ENCODE results near the gene KIF6. TPM values are rescaled to one million over a fixed set of nuclear protein-coding genes. Genes with fewer than 3 reads are reported as not detected.
"Not testable (repeated sequence)": the region's sequence is repeated elsewhere in the genome, so short reads cannot be mapped to it uniquely, and the experiment has no call there.

Gene KIF6
- total RNA-seq, 2 experiments from 2014 or later: not detected

- no peak overlapping the region for H3K27ac Mint-ChIP-seq
- no peaks in the 10 kb centered on the region for H3K36me3 Mint-ChIP-seq (ENCODE audit: low read depth)
- no peak overlapping the region for H3K4me3 Mint-ChIP-seq
- POLR2A ChIA-PET: no interaction called here
- CTCF ChIA-PET: no interaction called here
- H3K4me1 Mint-ChIP-seq: no peaks in the 10 kb centered on the region
- no peak for DNase-seq
- peaks cover 2% of the 10 kb centered on the region for H3K27me3 Mint-ChIP-seq
- peaks cover under 1% of the 10 kb centered on the region for H3K9me3 Mint-ChIP-seq
Measured at GRCh38 chr6:39496456-39496855, 228.8 kb downstream of the KIF6 start.

GRCh38 chr6:39495640-39496039, 229.6 kb downstream of the KIF6 start:
- no peak overlapping the region for H3K4me3 Mint-ChIP-seq
- no peak overlapping the region for H3K27ac Mint-ChIP-seq
- no peak for DNase-seq
- H3K9me3 Mint-ChIP-seq: no peaks in the 10 kb centered on the region
- ChIA-PET POLR2A (no interaction called here), CTCF (no interaction called here)
- no peaks in the 10 kb centered on the region for H3K4me1 Mint-ChIP-seq
- peaks cover 2% of the 10 kb centered on the region for H3K27me3 Mint-ChIP-seq
- H3K36me3 Mint-ChIP-seq (ENCODE audit: low read depth): no peaks in the 10 kb centered on the region

- no peak overlapping the region for H3K4me3 Mint-ChIP-seq
- POLR2A ChIA-PET: no interaction called here
- no peak overlapping the region for H3K27ac Mint-ChIP-seq
- no peaks in the 10 kb centered on the region for H3K9me3 Mint-ChIP-seq
- DNase-seq: no peak
- no peaks in the 10 kb centered on the region for H3K4me1 Mint-ChIP-seq
- CTCF ChIA-PET: no interaction called here
- no peaks in the 10 kb centered on the region for H3K36me3 Mint-ChIP-seq (ENCODE audit: low read depth)
- H3K27me3 Mint-ChIP-seq: peaks cover 2% of the 10 kb centered on the region
Measured at GRCh38 chr6:39494998-39495397, 230.2 kb downstream of the KIF6 start.

GRCh38 chr6:39493777-39494176, 231.4 kb downstream of the KIF6 start:
- no peaks in the 10 kb centered on the region for H3K36me3 Mint-ChIP-seq (ENCODE audit: low read depth)
- no peaks in the 10 kb centered on the region for H3K4me1 Mint-ChIP-seq
- no peak overlapping the region for H3K4me3 Mint-ChIP-seq
- H3K27ac Mint-ChIP-seq: no peak overlapping the region
- DNase-seq: no peak
- H3K9me3 Mint-ChIP-seq: no peaks in the 10 kb centered on the region
- CTCF ChIA-PET: no interaction called here
- H3K27me3 Mint-ChIP-seq: peaks cover 2% of the 10 kb centered on the region
- POLR2A ChIA-PET: no interaction called here

GRCh38 chr6:39493174-39493573, 232.0 kb downstream of the KIF6 start:
- ChIA-PET POLR2A (no interaction called here), CTCF (no interaction called here)
- no peak for DNase-seq
- Mint-ChIP-seq H3K4me3 (no peak overlapping the region), H3K36me3 (ENCODE audit: low read depth) (no peaks in the 10 kb centered on the region), H3K4me1 (no peaks in the 10 kb centered on the region), H3K27ac (no peak overlapping the region), H3K9me3 (no peaks in the 10 kb centered on the region), H3K27me3 (peaks cover 2% of the 10 kb centered on the region)

- Mint-ChIP-seq H3K9me3 (no peaks in the 10 kb centered on the region), H3K27ac (no peak overlapping the region), H3K36me3 (ENCODE audit: low read depth) (no peaks in the 10 kb centered on the region), H3K4me1 (no peaks in the 10 kb centered on the region), H3K27me3 (peaks cover 2% of the 10 kb centered on the region), H3K4me3 (no peak overlapping the region)
- POLR2A ChIA-PET: no interaction called here
- CTCF ChIA-PET: no interaction called here
- DNase-seq: no peak
Measured at GRCh38 chr6:39490108-39490507, 235.1 kb downstream of the KIF6 start.

- POLR2A ChIA-PET: no interaction called here
- CTCF ChIA-PET: no interaction called here
Measured at GRCh38 chr6:39488255-39488879, 236.8 kb downstream of the KIF6 start.

GRCh38 chr6:39484276-39484675, 240.9 kb downstream of the KIF6 start:
- Mint-ChIP-seq H3K4me3 (no peak overlapping the region), H3K9me3 (no peaks in the 10 kb centered on the region), H3K27me3 (peaks cover 8% of the 10 kb centered on the region), H3K27ac (no peak overlapping the region), H3K4me1 (no peaks in the 10 kb centered on the region), H3K36me3 (ENCODE audit: low read depth) (no peaks in the 10 kb centered on the region)
- ChIA-PET POLR2A (no interaction called here), CTCF (no interaction called here)
- DNase-seq: no peak

More at GRCh38 chr6:39488255-39488879, 236.8 kb downstream of the KIF6 start:
- no peak overlapping the region for H3K27ac Mint-ChIP-seq
- peaks cover 2% of the 10 kb centered on the region for H3K27me3 Mint-ChIP-seq
- no peaks in the 10 kb centered on the region for H3K36me3 Mint-ChIP-seq (ENCODE audit: low read depth)
- no peaks in the 10 kb centered on the region for H3K9me3 Mint-ChIP-seq
- H3K4me3 Mint-ChIP-seq: no peak overlapping the region
- no peak for DNase-seq
- H3K4me1 Mint-ChIP-seq: no peaks in the 10 kb centered on the region

GRCh38 chr6:39479819-39480218, 245.4 kb downstream of the KIF6 start:
- H3K4me1 Mint-ChIP-seq; DNase-seq; H3K36me3 Mint-ChIP-seq (ENCODE audit: low read depth); H3K27ac Mint-ChIP-seq; H3K4me3 Mint-ChIP-seq; H3K27me3 Mint-ChIP-seq; H3K9me3 Mint-ChIP-seq; CTCF ChIA-PET; POLR2A ChIA-PET: not testable (repeated sequence)

- peaks cover 12% of the 10 kb centered on the region for H3K4me1 Mint-ChIP-seq
- H3K9me3 Mint-ChIP-seq: no peaks in the 10 kb centered on the region
- H3K36me3 Mint-ChIP-seq (ENCODE audit: low read depth): no peaks in the 10 kb centered on the region
- no peak for DNase-seq
- ChIA-PET POLR2A (no interaction called here), CTCF (no interaction called here)
- peaks cover 5% of the 10 kb centered on the region for H3K27me3 Mint-ChIP-seq
- H3K4me3 Mint-ChIP-seq: no peak overlapping the region
- no peak overlapping the region for H3K27ac Mint-ChIP-seq
Measured at GRCh38 chr6:39476670-39477069, 248.5 kb downstream of the KIF6 start.

- H3K36me3 Mint-ChIP-seq (ENCODE audit: low read depth): no peaks in the 10 kb centered on the region
- no peak overlapping the region for H3K27ac Mint-ChIP-seq
- peaks cover 4% of the 10 kb centered on the region for H3K27me3 Mint-ChIP-seq
- ChIA-PET POLR2A (no interaction called here), CTCF (no interaction called here)
- H3K4me1 Mint-ChIP-seq: peaks cover 12% of the 10 kb centered on the region
- no peaks in the 10 kb centered on the region for H3K9me3 Mint-ChIP-seq
- no peak overlapping the region for H3K4me3 Mint-ChIP-seq
- no peak for DNase-seq
Measured at GRCh38 chr6:39476151-39476550, 249.1 kb downstream of the KIF6 start.

- H3K27ac Mint-ChIP-seq: no peak overlapping the region
- no peaks in the 10 kb centered on the region for H3K9me3 Mint-ChIP-seq
- CTCF ChIA-PET: no interaction called here
- peaks cover 12% of the 10 kb centered on the region for H3K4me1 Mint-ChIP-seq
- H3K36me3 Mint-ChIP-seq (ENCODE audit: low read depth): no peaks in the 10 kb centered on the region
- H3K27me3 Mint-ChIP-seq: peaks cover 3% of the 10 kb centered on the region
- no peak for DNase-seq
- H3K4me3 Mint-ChIP-seq: no peak overlapping the region
- POLR2A ChIA-PET: no interaction called here
Measured at GRCh38 chr6:39471954-39472659, 253.1 kb downstream of the KIF6 start.

- CTCF ChIA-PET: no interaction called here
- no peaks in the 10 kb centered on the region for H3K9me3 Mint-ChIP-seq
- no peaks in the 10 kb centered on the region for H3K36me3 Mint-ChIP-seq (ENCODE audit: low read depth)
- peaks cover 1% of the 10 kb centered on the region for H3K27me3 Mint-ChIP-seq
- no peak overlapping the region for H3K27ac Mint-ChIP-seq
- DNase-seq: no peak
- POLR2A ChIA-PET: no interaction called here
- H3K4me3 Mint-ChIP-seq: no peak overlapping the region
- H3K4me1 Mint-ChIP-seq: peaks cover 12% of the 10 kb centered on the region
Measured at GRCh38 chr6:39470506-39470905, 254.7 kb downstream of the KIF6 start.

GRCh38 chr6:39468385-39468784, 256.8 kb downstream of the KIF6 start:
- H3K27ac Mint-ChIP-seq: no peak overlapping the region
- ChIA-PET CTCF (no interaction called here), POLR2A (no interaction called here)
- H3K4me3 Mint-ChIP-seq: no peak overlapping the region
- no peak for DNase-seq
- no peaks in the 10 kb centered on the region for H3K36me3 Mint-ChIP-seq (ENCODE audit: low read depth)
- no peaks in the 10 kb centered on the region for H3K9me3 Mint-ChIP-seq
- peaks cover 3% of the 10 kb centered on the region for H3K27me3 Mint-ChIP-seq
- peaks cover 11% of the 10 kb centered on the region for H3K4me1 Mint-ChIP-seq

Data from activated CD4-positive, alpha-beta memory T cell treated with anti-CD3 and anti-CD28 coated beads, Interleukin-2, amount 10 ng/mL, durations not matched to agents 7 days and 5 days (primary cell).